ENCODE results near the gene RPS3A. TPM values are rescaled to one million over a fixed set of nuclear protein-coding genes. Genes with fewer than 3 reads are reported as not detected.

Gene RPS3A
- total and polyA plus RNA-seq, 9 of the 15 experiments (the other 6 are each of a cell fraction or from before 2014, with no cell fraction given), result 2,102 to 5,488 (median 3,554) TPM

GRCh38 chr4:151139814-151140213 lies 40.4 kb downstream of the RPS3A start (continued):
- TF ChIP-seq, protein P1, sequence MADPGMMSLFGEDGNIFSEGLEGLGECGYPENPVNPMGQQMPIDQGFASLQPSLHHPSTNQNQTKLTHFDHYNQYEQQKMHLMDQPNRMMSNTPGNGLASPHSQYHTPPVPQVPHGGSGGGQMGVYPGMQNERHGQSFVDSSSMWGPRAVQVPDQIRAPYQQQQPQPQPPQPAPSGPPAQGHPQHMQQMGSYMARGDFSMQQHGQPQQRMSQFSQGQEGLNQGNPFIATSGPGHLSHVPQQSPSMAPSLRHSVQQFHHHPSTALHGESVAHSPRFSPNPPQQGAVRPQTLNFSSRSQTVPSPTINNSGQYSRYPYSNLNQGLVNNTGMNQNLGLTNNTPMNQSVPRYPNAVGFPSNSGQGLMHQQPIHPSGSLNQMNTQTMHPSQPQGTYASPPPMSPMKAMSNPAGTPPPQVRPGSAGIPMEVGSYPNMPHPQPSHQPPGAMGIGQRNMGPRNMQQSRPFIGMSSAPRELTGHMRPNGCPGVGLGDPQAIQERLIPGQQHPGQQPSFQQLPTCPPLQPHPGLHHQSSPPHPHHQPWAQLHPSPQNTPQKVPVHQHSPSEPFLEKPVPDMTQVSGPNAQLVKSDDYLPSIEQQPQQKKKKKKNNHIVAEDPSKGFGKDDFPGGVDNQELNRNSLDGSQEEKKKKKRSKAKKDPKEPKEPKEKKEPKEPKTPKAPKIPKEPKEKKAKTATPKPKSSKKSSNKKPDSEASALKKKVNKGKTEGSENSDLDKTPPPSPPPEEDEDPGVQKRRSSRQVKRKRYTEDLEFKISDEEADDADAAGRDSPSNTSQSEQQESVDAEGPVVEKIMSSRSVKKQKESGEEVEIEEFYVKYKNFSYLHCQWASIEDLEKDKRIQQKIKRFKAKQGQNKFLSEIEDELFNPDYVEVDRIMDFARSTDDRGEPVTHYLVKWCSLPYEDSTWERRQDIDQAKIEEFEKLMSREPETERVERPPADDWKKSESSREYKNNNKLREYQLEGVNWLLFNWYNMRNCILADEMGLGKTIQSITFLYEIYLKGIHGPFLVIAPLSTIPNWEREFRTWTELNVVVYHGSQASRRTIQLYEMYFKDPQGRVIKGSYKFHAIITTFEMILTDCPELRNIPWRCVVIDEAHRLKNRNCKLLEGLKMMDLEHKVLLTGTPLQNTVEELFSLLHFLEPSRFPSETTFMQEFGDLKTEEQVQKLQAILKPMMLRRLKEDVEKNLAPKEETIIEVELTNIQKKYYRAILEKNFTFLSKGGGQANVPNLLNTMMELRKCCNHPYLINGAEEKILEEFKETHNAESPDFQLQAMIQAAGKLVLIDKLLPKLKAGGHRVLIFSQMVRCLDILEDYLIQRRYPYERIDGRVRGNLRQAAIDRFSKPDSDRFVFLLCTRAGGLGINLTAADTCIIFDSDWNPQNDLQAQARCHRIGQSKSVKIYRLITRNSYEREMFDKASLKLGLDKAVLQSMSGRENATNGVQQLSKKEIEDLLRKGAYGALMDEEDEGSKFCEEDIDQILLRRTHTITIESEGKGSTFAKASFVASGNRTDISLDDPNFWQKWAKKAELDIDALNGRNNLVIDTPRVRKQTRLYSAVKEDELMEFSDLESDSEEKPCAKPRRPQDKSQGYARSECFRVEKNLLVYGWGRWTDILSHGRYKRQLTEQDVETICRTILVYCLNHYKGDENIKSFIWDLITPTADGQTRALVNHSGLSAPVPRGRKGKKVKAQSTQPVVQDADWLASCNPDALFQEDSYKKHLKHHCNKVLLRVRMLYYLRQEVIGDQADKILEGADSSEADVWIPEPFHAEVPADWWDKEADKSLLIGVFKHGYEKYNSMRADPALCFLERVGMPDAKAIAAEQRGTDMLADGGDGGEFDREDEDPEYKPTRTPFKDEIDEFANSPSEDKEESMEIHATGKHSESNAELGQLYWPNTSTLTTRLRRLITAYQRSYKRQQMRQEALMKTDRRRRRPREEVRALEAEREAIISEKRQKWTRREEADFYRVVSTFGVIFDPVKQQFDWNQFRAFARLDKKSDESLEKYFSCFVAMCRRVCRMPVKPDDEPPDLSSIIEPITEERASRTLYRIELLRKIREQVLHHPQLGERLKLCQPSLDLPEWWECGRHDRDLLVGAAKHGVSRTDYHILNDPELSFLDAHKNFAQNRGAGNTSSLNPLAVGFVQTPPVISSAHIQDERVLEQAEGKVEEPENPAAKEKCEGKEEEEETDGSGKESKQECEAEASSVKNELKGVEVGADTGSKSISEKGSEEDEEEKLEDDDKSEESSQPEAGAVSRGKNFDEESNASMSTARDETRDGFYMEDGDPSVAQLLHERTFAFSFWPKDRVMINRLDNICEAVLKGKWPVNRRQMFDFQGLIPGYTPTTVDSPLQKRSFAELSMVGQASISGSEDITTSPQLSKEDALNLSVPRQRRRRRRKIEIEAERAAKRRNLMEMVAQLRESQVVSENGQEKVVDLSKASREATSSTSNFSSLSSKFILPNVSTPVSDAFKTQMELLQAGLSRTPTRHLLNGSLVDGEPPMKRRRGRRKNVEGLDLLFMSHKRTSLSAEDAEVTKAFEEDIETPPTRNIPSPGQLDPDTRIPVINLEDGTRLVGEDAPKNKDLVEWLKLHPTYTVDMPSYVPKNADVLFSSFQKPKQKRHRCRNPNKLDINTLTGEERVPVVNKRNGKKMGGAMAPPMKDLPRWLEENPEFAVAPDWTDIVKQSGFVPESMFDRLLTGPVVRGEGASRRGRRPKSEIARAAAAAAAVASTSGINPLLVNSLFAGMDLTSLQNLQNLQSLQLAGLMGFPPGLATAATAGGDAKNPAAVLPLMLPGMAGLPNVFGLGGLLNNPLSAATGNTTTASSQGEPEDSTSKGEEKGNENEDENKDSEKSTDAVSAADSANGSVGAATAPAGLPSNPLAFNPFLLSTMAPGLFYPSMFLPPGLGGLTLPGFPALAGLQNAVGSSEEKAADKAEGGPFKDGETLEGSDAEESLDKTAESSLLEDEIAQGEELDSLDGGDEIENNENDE (IDR thresholded peaks at IDR 0.05; ENCODE audit: low read depth, low read length), result no peak
- TF ChIP-seq NBN (IDR thresholded peaks at IDR 0.05; ENCODE audit: low read depth) (no peak), ETV6 (IDR thresholded peaks at IDR 0.05; ENCODE audit: borderline replicate concordance in 1 of 2, low read depth in 2 of 2, low read length in 1 of 2) (no peak), ETV6 (CRISPR knock-in tag; IDR thresholded peaks at IDR 0.05; ENCODE audit: borderline replicate concordance) (no peak), ELK3 (CRISPR knock-in tag; IDR thresholded peaks at IDR 0.05) (no peak), ZNF124 (CRISPR knock-in tag; IDR thresholded peaks at IDR 0.05) (no peak)
